ENCODE measurements around the gene LUZP2.

DNA sequence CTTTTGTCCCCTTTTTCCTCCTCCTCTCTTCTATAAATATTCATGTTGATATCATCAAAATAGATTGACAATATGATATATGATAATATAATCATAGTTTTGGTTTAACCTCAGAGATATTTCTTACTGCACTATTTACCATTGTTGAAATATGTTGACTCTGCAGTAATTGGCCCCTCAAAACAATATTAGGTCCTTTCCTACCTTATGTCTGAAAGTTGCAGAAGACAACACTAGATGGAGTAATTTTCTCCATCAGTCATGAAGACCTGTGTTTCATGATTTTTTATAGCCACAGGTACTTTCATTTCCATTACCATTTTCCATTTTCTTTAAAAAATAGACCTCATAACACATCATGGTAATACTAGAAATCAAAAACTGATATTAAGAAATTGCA, 284.4 kb downstream of the LUZP2 start:
- TF ChIP-seq, protein P1, sequence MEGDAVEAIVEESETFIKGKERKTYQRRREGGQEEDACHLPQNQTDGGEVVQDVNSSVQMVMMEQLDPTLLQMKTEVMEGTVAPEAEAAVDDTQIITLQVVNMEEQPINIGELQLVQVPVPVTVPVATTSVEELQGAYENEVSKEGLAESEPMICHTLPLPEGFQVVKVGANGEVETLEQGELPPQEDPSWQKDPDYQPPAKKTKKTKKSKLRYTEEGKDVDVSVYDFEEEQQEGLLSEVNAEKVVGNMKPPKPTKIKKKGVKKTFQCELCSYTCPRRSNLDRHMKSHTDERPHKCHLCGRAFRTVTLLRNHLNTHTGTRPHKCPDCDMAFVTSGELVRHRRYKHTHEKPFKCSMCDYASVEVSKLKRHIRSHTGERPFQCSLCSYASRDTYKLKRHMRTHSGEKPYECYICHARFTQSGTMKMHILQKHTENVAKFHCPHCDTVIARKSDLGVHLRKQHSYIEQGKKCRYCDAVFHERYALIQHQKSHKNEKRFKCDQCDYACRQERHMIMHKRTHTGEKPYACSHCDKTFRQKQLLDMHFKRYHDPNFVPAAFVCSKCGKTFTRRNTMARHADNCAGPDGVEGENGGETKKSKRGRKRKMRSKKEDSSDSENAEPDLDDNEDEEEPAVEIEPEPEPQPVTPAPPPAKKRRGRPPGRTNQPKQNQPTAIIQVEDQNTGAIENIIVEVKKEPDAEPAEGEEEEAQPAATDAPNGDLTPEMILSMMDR (IDR thresholded peaks at IDR 0.05 in 8 of 11, conservative IDR thresholded peaks at IDR 0.05 in 3 of 11), result no peak
- TF ChIP-seq POLR2A (IDR thresholded peaks at IDR 0.05) (no peak), POLR2AphosphoS5 (IDR thresholded peaks at IDR 0.05) (no peak)
